ENCODE measurements around the gene NCEH1. TPM values are rescaled to one million over a fixed set of nuclear protein-coding genes. Genes with fewer than 3 reads are reported as not detected.

The NCEH1 gene
- total and polyA plus RNA-seq, 2 experiments from 2014 or later, result 4.7 to 10.5 TPM

DNA sequence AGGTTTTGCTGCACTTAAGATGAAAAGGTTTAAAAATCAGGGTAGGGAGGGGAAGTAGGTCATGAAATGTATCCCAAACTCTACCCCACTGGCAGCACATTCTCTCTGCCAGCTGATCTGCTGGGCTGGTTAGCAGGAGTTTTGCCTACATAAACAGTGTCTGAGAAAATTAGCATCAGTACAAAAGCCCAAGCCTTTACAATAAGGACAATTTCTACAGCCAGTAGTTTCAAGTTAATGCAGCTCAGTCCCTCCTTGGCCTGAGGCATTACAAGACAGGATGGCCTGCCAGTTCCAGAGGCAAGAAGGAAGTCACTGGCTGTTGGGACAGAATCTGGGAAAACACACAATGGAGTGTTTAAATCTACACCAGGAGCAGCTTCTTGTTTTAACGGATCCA is 32.8 kb downstream of the NCEH1 start:
- Histone ChIP-seq H3K27me3 (no peaks in the 10 kb centered on the region), H3K79me2 (no peaks in the 10 kb centered on the region), H3K4me1 (ENCODE audit: insufficient read depth) (peaks cover 9% of the 10 kb centered on the region), H3K4me3 (no peak overlapping the region), H2AFZ (peak overlapping the region; percentile 12), H4K20me1 (ENCODE audit: insufficient read depth, poor library complexity, severe bottlenecking) (no peaks in the 10 kb centered on the region), H3K4me2 (peak overlapping the region; percentile 72), H3K9me2 (replicated peaks; ENCODE audit: insufficient read depth) (no peaks in the 10 kb centered on the region), H3K27ac (peak overlapping the region; percentile 47), H3K36me3 (replicated peaks; ENCODE audit: insufficient read depth, low read depth) (no peaks in the 10 kb centered on the region), H3K9me3 (ENCODE audit: low read depth) (no peaks in the 10 kb centered on the region)
- TF ChIP-seq, protein P1, sequence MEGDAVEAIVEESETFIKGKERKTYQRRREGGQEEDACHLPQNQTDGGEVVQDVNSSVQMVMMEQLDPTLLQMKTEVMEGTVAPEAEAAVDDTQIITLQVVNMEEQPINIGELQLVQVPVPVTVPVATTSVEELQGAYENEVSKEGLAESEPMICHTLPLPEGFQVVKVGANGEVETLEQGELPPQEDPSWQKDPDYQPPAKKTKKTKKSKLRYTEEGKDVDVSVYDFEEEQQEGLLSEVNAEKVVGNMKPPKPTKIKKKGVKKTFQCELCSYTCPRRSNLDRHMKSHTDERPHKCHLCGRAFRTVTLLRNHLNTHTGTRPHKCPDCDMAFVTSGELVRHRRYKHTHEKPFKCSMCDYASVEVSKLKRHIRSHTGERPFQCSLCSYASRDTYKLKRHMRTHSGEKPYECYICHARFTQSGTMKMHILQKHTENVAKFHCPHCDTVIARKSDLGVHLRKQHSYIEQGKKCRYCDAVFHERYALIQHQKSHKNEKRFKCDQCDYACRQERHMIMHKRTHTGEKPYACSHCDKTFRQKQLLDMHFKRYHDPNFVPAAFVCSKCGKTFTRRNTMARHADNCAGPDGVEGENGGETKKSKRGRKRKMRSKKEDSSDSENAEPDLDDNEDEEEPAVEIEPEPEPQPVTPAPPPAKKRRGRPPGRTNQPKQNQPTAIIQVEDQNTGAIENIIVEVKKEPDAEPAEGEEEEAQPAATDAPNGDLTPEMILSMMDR (IDR thresholded peaks at IDR 0.05; ENCODE audit: poor library complexity), result no peak
- TF ChIP-seq EZH2 (IDR thresholded peaks at IDR 0.05; ENCODE audit: borderline replicate concordance) (no peak), EZH2phosphoT487 (IDR thresholded peaks at IDR 0.05; ENCODE audit: low read depth, severe bottlenecking, unreplicated experiment) (no peak)
- 59% methylated on average over 1 of the region's 1 CpG for WGBS (ENCODE audit: low lambda C conversion rate, missing lambda C conversion rate)
- DNase-seq (ENCODE audit: low spot score), result no peak

DNA sequence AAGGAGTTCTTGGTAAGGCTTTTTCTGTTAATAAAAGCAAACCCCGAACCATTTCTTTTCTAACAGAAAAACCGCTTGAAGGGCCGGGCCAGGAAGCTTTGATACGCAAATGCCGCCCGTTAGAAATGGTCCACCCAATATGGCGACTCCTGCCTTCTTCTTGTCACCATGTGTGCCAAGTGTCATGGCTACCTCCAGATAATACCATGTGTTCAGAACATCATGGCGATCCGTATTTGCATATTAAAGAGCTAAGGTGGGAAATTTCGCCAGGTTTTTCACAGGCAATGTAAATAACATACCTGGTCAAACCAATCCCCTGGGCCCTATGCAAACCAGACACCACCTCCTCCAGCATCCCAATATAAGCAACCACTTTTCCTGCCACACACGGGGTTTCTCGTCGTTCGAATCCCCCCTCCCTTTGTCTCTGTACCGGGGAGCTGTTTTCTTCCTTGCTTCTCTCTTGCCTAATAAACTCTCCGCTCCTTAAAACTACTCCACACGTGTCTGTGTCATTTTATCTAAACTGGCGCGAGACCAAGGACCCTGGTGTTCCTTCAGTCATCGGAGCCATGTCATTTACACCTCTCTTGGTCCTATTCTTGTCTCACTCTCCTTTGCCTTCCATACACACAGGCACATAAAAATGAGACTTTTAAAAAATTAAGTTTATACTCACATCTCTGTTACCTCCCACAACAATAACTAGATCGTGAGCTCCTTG is 34.5 kb downstream of the NCEH1 start:
- Histone ChIP-seq H3K27me3 (no peaks in the 10 kb centered on the region), H2AFZ (no peak overlapping the region), H3K4me3 (no peak overlapping the region), H3K27ac (peak overlapping the region; percentile 21), H3K36me3 (replicated peaks; ENCODE audit: insufficient read depth, low read depth) (no peaks in the 10 kb centered on the region), H3K9me3 (ENCODE audit: low read depth) (no peaks in the 10 kb centered on the region), H3K9me2 (replicated peaks; ENCODE audit: insufficient read depth) (no peaks in the 10 kb centered on the region), H4K20me1 (ENCODE audit: insufficient read depth, poor library complexity, severe bottlenecking) (no peaks in the 10 kb centered on the region), H3K79me2 (no peaks in the 10 kb centered on the region), H3K4me1 (ENCODE audit: insufficient read depth) (peaks cover 9% of the 10 kb centered on the region), H3K4me2 (no peak overlapping the region)
- 82% methylated on average over 21 of the region's 21 CpGs for WGBS (ENCODE audit: low lambda C conversion rate, missing lambda C conversion rate)
- DNase-seq (ENCODE audit: low spot score), result no peak
- TF ChIP-seq EZH2 (IDR thresholded peaks at IDR 0.05; ENCODE audit: borderline replicate concordance) (no peak), EZH2phosphoT487 (IDR thresholded peaks at IDR 0.05; ENCODE audit: low read depth, severe bottlenecking, unreplicated experiment) (no peak)
- TF ChIP-seq, protein P1 (IDR thresholded peaks at IDR 0.05; ENCODE audit: poor library complexity), result no peak

GRCh38 chr3:172675441-172676193 is 35.2 kb downstream of the NCEH1 start:
- no peaks in the 10 kb centered on the region for H4K20me1 ChIP-seq (ENCODE audit: insufficient read depth, poor library complexity, severe bottlenecking)
- no peaks in the 10 kb centered on the region for H3K27me3 ChIP-seq
- TF ChIP-seq, protein P1 (IDR thresholded peaks at IDR 0.05; ENCODE audit: poor library complexity), result peak; percentile 69
- TF ChIP-seq EZH2 (IDR thresholded peaks at IDR 0.05; ENCODE audit: borderline replicate concordance), result no peak
- no peak overlapping the region for H3K4me2 ChIP-seq
- no peaks in the 10 kb centered on the region for H3K79me2 ChIP-seq
- H3K4me1 ChIP-seq (ENCODE audit: insufficient read depth), result peaks cover 9% of the 10 kb centered on the region
- 38% methylated on average over 7 of the region's 7 CpGs for WGBS (ENCODE audit: low lambda C conversion rate, missing lambda C conversion rate)
- no peak overlapping the region for H3K4me3 ChIP-seq
- H2AFZ ChIP-seq, result no peak overlapping the region
- peak; percentile 72 for DNase-seq (ENCODE audit: low spot score)
- no peaks in the 10 kb centered on the region for H3K9me2 ChIP-seq (replicated peaks; ENCODE audit: insufficient read depth)
- no peak overlapping the region for H3K27ac ChIP-seq
- no peaks in the 10 kb centered on the region for H3K9me3 ChIP-seq (ENCODE audit: low read depth)
- H3K36me3 ChIP-seq (replicated peaks; ENCODE audit: insufficient read depth, low read depth), result no peaks in the 10 kb centered on the region
